SK-N-SH treated with all-trans-retinoic acid at 6 μM for 48 hours (cell line): ENCODE data around the gene CCL16.

Source experiments
- GLIS3 ChIP-seq: fragments of 250-450 bp; sonication (Bioruptor Pico); IDR thresholded peaks from 2 replicates; pipeline ENCODE4 v1.5.0; 2020; ENCODE audit warnings: mild to moderate bottlenecking, moderate library complexity
- RARB ChIP-seq: fragments of 250-450 bp; sonication (Bioruptor Pico); IDR thresholded peaks from 2 replicates; pipeline ENCODE4 v1.8.0; 2021; ENCODE audit warnings: mild to moderate bottlenecking, moderate library complexity
- TOX ChIP-seq: fragments of 250-450 bp; sonication (Bioruptor Pico); IDR thresholded peaks from 2 replicates; pipeline ENCODE4 v1.8.0; 2021; ENCODE audit warnings: mild to moderate bottlenecking, moderate library complexity, borderline replicate concordance
- TF ChIP-seq, protein P1 (sequence below): fragments of 250-450 bp; sonication (Bioruptor Pico); IDR thresholded peaks from 2 replicates; pipeline ENCODE4 v1.8.0; 2020; ENCODE audit warnings: mild to moderate bottlenecking, moderate library complexity, borderline replicate concordance

DNA sequence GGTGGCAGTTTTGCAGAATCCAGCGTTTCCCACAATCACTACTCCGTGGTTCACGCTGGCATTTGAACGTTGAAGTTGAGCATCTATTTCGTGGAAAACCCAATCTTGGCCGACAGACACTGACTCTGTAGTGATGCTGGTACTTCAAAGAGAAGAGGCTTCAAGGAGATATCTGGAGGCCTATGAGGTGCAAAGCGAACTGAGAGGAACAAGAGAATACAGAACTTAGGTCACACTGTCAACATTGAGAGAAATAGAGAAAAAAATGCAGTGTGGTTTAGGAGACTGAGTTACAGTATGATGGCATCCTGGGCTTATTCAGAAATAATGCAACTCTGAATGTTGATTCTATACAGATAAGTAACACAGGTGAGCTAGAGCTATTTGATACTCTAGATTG, 16.0 kb downstream of the CCL16 start:
- TF ChIP-seq TOX (CRISPR knock-in tag) (no peak), RARB (CRISPR knock-in tag) (no peak), GLIS3 (CRISPR knock-in tag) (no peak)
- TF ChIP-seq, protein P1, sequence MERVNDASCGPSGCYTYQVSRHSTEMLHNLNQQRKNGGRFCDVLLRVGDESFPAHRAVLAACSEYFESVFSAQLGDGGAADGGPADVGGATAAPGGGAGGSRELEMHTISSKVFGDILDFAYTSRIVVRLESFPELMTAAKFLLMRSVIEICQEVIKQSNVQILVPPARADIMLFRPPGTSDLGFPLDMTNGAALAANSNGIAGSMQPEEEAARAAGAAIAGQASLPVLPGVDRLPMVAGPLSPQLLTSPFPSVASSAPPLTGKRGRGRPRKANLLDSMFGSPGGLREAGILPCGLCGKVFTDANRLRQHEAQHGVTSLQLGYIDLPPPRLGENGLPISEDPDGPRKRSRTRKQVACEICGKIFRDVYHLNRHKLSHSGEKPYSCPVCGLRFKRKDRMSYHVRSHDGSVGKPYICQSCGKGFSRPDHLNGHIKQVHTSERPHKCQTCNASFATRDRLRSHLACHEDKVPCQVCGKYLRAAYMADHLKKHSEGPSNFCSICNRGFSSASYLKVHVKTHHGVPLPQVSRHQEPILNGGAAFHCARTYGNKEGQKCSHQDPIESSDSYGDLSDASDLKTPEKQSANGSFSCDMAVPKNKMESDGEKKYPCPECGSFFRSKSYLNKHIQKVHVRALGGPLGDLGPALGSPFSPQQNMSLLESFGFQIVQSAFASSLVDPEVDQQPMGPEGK (CRISPR knock-in tag) = no peak
